Liver (tissue), 9 donors: ENCODE measurements around the gene TSPAN31. TPM values are rescaled to one million over a fixed set of nuclear protein-coding genes. Genes with fewer than 3 reads are reported as not detected.

Experiments
- DNase-seq: peaks from one replicate; pipeline ENCODE4 v3.0.0-alpha.2; 2017; ENCODE audit warnings: low spot score
- H3K27ac ChIP-seq, 2 donors: one replicate each; pipeline ENCODE4 v1.7.0; 2013; ENCODE audit warnings: inconsistent platforms in 2 of 2, low read length in 2 of 2, control low read depth in 1 of 2, low read depth in 1 of 2, mild to moderate bottlenecking in 1 of 2
- H3K27me3 ChIP-seq, 4 donors: one replicate each; pipeline versions ENCODE4 v1.6.1 to v1.7.0; 2013; ENCODE audit warnings: low read length in 3 of 4, inconsistent platforms in 1 of 4, mild to moderate bottlenecking in 1 of 4, moderate library complexity in 1 of 4; ENCODE audit not compliant: control insufficient read depth in 4 of 4, insufficient read depth in 4 of 4
- H3K36me3 ChIP-seq, 4 donors: one replicate each; pipeline versions ENCODE4 v1.6.1 to v1.7.0; 2013; ENCODE audit warnings: low read length in 3 of 4, mild to moderate bottlenecking in 3 of 4, low read depth in 1 of 4, moderate library complexity in 1 of 4; ENCODE audit not compliant: control insufficient read depth in 4 of 4, insufficient read depth in 3 of 4
- H3K4me1 ChIP-seq, 4 donors: one replicate each; pipeline versions ENCODE4 v1.6.1 to v1.7.0; 2013; ENCODE audit warnings: low read length in 3 of 4, mild to moderate bottlenecking in 3 of 4, moderate library complexity in 1 of 4; ENCODE audit not compliant: control insufficient read depth in 4 of 4, insufficient read depth in 4 of 4
- H3K4me3 ChIP-seq, 3 donors: one replicate each; pipeline versions ENCODE4 v1.6.1 to v1.7.0; 2013; ENCODE audit warnings: low read length in 3 of 3, control low read depth in 1 of 3, low read depth in 1 of 3, mild to moderate bottlenecking in 1 of 3
- H3K9ac ChIP-seq, 2 donors: one replicate each; pipeline ENCODE4 v1.7.0; 2013; ENCODE audit warnings: low read length in 2 of 2, mild to moderate bottlenecking in 2 of 2, moderate library complexity in 2 of 2, control low read depth in 1 of 2, low read depth in 1 of 2
- H3K9me3 ChIP-seq, 4 donors: one replicate each; pipeline versions ENCODE4 v1.6.1 to v1.7.0; 2013; ENCODE audit warnings: low read length in 3 of 4; ENCODE audit not compliant: control insufficient read depth in 4 of 4
- EGR1 ChIP-seq, 2 donors: IDR thresholded peaks; 2 replicates each; pipeline ENCODE4 v1.6.1; 2016 to 2018; ENCODE audit warnings: antibody characterized with exemption in 2 of 2, low read depth in 2 of 2
- FOXA1 ChIP-seq: IDR thresholded peaks from 2 replicates; pipeline ENCODE4 v1.6.1; 2016; ENCODE audit warnings: antibody characterized with exemption
- FOXA2 ChIP-seq: IDR thresholded peaks from 2 replicates; pipeline ENCODE4 v1.6.1; 2016; ENCODE audit warnings: antibody characterized with exemption
- GABPA ChIP-seq, 2 donors: IDR thresholded peaks in 1 of 2; conservative IDR thresholded peaks in 1 of 2; 2 replicates each; pipeline ENCODE4 v1.6.1; 2016; ENCODE audit warnings: antibody characterized with exemption in 2 of 2, mild to moderate bottlenecking in 1 of 2, moderate library complexity in 1 of 2
- HNF4A ChIP-seq, 2 donors: conservative IDR thresholded peaks; 2 replicates each; pipeline ENCODE4 v1.6.1; 2016; ENCODE audit warnings: antibody characterized with exemption in 2 of 2, mild to moderate bottlenecking in 2 of 2
- HNF4G ChIP-seq: IDR thresholded peaks from 2 replicates; pipeline ENCODE4 v1.6.1; 2016; ENCODE audit warnings: antibody characterized with exemption
- JUND ChIP-seq, 2 donors: IDR thresholded peaks; 2 replicates each; pipeline ENCODE4 v1.6.1; 2016; ENCODE audit warnings: antibody characterized with exemption in 2 of 2
- NR2F2 ChIP-seq: IDR thresholded peaks from 2 replicates; pipeline ENCODE4 v1.6.1; 2016; ENCODE audit warnings: antibody characterized with exemption
- RAD21 ChIP-seq, 2 donors: IDR thresholded peaks; 2 replicates each; pipeline ENCODE4 v1.6.1; 2016; ENCODE audit warnings: antibody characterized with exemption in 2 of 2, mild to moderate bottlenecking in 2 of 2
- RXRA ChIP-seq, 2 donors: IDR thresholded peaks; 2 replicates each; pipeline ENCODE4 v1.6.1; 2017 to 2018; ENCODE audit warnings: antibody characterized with exemption in 2 of 2, mild to moderate bottlenecking in 1 of 2
- SP1 ChIP-seq: IDR thresholded peaks from 2 replicates; pipeline ENCODE4 v1.6.1; 2018; ENCODE audit warnings: antibody characterized with exemption, mild to moderate bottlenecking
- TAF1 ChIP-seq: conservative IDR thresholded peaks from 2 replicates; pipeline ENCODE4 v1.6.1; 2016; ENCODE audit warnings: antibody characterized with exemption, mild to moderate bottlenecking
- YY1 ChIP-seq: IDR thresholded peaks from 2 replicates; pipeline ENCODE4 v1.6.1; 2016; ENCODE audit warnings: antibody characterized with exemption, mild to moderate bottlenecking
- WGBS: extraction: QIAGEN DNeasy Blood & Tissue Kit; methylation state at CpG from one replicate; pipeline ENCODE4 v1.1.7; 2013; 5-methylcytosine and 5-hydroxymethylcytosine counted together
- polyA plus RNA-seq, 2 donors: library from polyadenylated mRNA; stranded (reverse) in 1 of 2; unstranded in 1 of 2; fragments of 200-250 nt in 1 of 2; fragments of >200 nt in 1 of 2; fragmentation: Nextera tagmentation in 1 of 2; extraction: Ambion mirVana in 1 of 2; gene quantifications; one replicate each; pipeline versions ENCODE4 v1.2.1 to v1.2.3, GENCODE V29; 2013 to 2015
- total RNA-seq, 2 donors: library from RNA; depleted of rRNA; stranded (reverse); fragments of >200 nt; gene quantifications; one replicate each; pipeline ENCODE4 v1.2.3, GENCODE V29; 2014
- TF ChIP-seq, protein P1 (sequence below): IDR thresholded peaks from 2 replicates; pipeline ENCODE4 v1.6.1; 2016; ENCODE audit warnings: antibody characterized with exemption
- TF ChIP-seq, protein P2 (sequence below): IDR thresholded peaks from 2 replicates; pipeline ENCODE4 v1.6.1; 2016; ENCODE audit warnings: antibody characterized with exemption
- TF ChIP-seq, protein P3 (sequence below): fragments of 150-350 bp; IDR thresholded peaks from 2 replicates; pipeline ENCODE4 v1.5.1; 2017; ENCODE audit warnings: improper control_type of control experiment, low read depth, low read length; ENCODE audit not compliant: missing input control
- TF ChIP-seq, protein P4 (sequence below): IDR thresholded peaks from 2 replicates; pipeline ENCODE4 v1.6.1; 2016; ENCODE audit warnings: antibody characterized with exemption
- TF ChIP-seq, protein P5 (sequence below): IDR thresholded peaks from 2 replicates; pipeline ENCODE4 v1.6.1; 2016; ENCODE audit warnings: antibody characterized with exemption, mild to moderate bottlenecking
- donor health status: healthy.
- donor health status: healthy.
- donor health status: healthy.
- donor health status: healthy.
- donor health status: healthy.

TSPAN31 gene
- total and polyA plus RNA-seq, 4 donors: 16.9 to 39.4 (median 24.6) TPM

DNA sequence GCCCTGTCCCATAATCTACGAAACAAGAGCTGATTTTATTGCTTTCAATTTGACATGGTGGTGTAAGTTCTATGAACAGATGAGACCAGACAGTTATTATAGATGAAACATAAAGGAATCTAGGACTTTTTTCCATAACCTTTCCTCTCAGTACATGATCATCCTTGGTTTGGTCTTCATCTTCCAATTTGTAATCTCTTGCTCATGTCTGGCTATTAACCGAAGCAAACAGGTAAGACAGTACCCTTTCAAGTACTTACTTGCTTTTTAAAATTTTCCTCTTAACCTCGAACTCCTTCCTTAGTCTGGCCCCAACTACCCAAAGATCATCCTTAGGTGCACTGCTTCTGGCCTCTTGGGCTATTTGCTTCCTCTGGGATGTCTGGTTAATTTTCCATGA, 1.2 kb downstream of the TSPAN31 start:
- Histone ChIP-seq H3K27ac (no peak overlapping the region), H3K4me1 (peaks cover 6 to 17% (median 8%) of the 10 kb centered on the region in 4 donors), H3K9ac (no peak overlapping the region)

DNA sequence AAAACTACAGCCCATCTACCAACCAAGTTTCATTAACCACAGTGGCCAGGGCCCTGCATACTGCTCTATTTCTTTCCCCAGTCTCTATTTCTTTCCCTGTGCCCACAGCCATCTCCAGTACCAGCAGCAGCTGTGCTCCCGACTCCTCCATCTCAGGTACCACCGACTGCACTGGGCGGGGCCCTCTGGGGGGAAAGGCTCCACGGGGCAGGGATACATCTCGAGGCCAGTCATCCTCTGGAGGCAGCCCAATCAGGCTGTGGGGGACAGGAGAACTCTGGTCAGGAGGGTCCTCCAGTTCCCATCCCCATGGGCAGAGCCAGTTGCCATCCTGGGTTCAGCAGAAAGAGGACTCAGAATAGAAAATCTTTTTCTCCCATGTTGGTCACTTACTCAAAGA, 4.2 kb downstream of the TSPAN31 start:
- Histone ChIP-seq H3K27ac (no peak overlapping the region), H3K4me3 (no peak overlapping the region), H3K9me3 (no peaks in the 10 kb centered on the region), H3K36me3 (peaks cover 4 to 22% (median 15%) of the 10 kb centered on the region in 4 donors), H3K9ac (no peak overlapping the region), H3K4me1 (peaks cover 11 to 30% (median 20%) of the 10 kb centered on the region in 4 donors), H3K27me3 (no peaks in the 10 kb centered on the region)
- no peak for TF ChIP-seq RAD21 (IDR thresholded peaks at IDR 0.05)
- TF ChIP-seq, protein P1, sequence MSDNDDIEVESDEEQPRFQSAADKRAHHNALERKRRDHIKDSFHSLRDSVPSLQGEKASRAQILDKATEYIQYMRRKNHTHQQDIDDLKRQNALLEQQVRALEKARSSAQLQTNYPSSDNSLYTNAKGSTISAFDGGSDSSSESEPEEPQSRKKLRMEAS: no peak
- TF ChIP-seq NR2F2: no peak
- TF ChIP-seq YY1: no peak
- TF ChIP-seq, protein P2, sequence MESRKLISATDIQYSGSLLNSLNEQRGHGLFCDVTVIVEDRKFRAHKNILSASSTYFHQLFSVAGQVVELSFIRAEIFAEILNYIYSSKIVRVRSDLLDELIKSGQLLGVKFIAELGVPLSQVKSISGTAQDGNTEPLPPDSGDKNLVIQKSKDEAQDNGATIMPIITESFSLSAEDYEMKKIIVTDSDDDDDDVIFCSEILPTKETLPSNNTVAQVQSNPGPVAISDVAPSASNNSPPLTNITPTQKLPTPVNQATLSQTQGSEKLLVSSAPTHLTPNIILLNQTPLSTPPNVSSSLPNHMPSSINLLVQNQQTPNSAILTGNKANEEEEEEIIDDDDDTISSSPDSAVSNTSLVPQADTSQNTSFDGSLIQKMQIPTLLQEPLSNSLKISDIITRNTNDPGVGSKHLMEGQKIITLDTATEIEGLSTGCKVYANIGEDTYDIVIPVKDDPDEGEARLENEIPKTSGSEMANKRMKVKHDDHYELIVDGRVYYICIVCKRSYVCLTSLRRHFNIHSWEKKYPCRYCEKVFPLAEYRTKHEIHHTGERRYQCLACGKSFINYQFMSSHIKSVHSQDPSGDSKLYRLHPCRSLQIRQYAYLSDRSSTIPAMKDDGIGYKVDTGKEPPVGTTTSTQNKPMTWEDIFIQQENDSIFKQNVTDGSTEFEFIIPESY: no peak
- no peak for TF ChIP-seq HNF4A (conservative IDR thresholded peaks at IDR 0.05)
- TF ChIP-seq RXRA (IDR thresholded peaks at IDR 0.05): no peak
- no peak for TF ChIP-seq JUND (IDR thresholded peaks at IDR 0.05)
- TF ChIP-seq FOXA2: no peak
- TF ChIP-seq HNF4G: no peak
- TF ChIP-seq, protein P3, sequence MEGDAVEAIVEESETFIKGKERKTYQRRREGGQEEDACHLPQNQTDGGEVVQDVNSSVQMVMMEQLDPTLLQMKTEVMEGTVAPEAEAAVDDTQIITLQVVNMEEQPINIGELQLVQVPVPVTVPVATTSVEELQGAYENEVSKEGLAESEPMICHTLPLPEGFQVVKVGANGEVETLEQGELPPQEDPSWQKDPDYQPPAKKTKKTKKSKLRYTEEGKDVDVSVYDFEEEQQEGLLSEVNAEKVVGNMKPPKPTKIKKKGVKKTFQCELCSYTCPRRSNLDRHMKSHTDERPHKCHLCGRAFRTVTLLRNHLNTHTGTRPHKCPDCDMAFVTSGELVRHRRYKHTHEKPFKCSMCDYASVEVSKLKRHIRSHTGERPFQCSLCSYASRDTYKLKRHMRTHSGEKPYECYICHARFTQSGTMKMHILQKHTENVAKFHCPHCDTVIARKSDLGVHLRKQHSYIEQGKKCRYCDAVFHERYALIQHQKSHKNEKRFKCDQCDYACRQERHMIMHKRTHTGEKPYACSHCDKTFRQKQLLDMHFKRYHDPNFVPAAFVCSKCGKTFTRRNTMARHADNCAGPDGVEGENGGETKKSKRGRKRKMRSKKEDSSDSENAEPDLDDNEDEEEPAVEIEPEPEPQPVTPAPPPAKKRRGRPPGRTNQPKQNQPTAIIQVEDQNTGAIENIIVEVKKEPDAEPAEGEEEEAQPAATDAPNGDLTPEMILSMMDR: no peak
- no peak for TF ChIP-seq EGR1 (IDR thresholded peaks at IDR 0.05; ENCODE audit: low read depth in 2 of 2)
- TF ChIP-seq FOXA1: no peak
- no peak for TF ChIP-seq SP1
- TF ChIP-seq, protein P4, sequence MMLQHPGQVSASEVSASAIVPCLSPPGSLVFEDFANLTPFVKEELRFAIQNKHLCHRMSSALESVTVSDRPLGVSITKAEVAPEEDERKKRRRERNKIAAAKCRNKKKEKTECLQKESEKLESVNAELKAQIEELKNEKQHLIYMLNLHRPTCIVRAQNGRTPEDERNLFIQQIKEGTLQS: no peak
- TF ChIP-seq TAF1: no peak
- TF ChIP-seq, protein P5, sequence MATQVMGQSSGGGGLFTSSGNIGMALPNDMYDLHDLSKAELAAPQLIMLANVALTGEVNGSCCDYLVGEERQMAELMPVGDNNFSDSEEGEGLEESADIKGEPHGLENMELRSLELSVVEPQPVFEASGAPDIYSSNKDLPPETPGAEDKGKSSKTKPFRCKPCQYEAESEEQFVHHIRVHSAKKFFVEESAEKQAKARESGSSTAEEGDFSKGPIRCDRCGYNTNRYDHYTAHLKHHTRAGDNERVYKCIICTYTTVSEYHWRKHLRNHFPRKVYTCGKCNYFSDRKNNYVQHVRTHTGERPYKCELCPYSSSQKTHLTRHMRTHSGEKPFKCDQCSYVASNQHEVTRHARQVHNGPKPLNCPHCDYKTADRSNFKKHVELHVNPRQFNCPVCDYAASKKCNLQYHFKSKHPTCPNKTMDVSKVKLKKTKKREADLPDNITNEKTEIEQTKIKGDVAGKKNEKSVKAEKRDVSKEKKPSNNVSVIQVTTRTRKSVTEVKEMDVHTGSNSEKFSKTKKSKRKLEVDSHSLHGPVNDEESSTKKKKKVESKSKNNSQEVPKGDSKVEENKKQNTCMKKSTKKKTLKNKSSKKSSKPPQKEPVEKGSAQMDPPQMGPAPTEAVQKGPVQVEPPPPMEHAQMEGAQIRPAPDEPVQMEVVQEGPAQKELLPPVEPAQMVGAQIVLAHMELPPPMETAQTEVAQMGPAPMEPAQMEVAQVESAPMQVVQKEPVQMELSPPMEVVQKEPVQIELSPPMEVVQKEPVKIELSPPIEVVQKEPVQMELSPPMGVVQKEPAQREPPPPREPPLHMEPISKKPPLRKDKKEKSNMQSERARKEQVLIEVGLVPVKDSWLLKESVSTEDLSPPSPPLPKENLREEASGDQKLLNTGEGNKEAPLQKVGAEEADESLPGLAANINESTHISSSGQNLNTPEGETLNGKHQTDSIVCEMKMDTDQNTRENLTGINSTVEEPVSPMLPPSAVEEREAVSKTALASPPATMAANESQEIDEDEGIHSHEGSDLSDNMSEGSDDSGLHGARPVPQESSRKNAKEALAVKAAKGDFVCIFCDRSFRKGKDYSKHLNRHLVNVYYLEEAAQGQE: no peak
- TF ChIP-seq GABPA (IDR thresholded peaks at IDR 0.05 in 1 of 2, conservative IDR thresholded peaks at IDR 0.05 in 1 of 2): no peak
- WGBS: 94% methylated on average over 5 of the region's 5 CpGs
- DNase-seq: no peak

More for the DNA sequence above, 1.2 kb downstream of the TSPAN31 start:
- Histone ChIP-seq H3K27me3 (no peaks in the 10 kb centered on the region), H3K4me3 (no peak overlapping the region), H3K36me3 (peaks cover 4 to 22% (median 15%) of the 10 kb centered on the region in 4 donors), H3K9me3 (no peaks in the 10 kb centered on the region)
- no peak for DNase-seq
- TF ChIP-seq RAD21 (IDR thresholded peaks at IDR 0.05) (no peak), HNF4A (conservative IDR thresholded peaks at IDR 0.05) (no peak), HNF4G (no peak), FOXA2 (no peak), JUND (IDR thresholded peaks at IDR 0.05) (no peak), SP1 (no peak), NR2F2 (no peak)
- TF ChIP-seq, protein P1: no peak
- TF ChIP-seq, protein P2: no peak
- 92% methylated on average over 3 of the region's 3 CpGs for WGBS
